Smooth muscle cell (in vitro differentiated cells): ENCODE data around the gene INTS2. TPM values are rescaled to one million over a fixed set of nuclear protein-coding genes. Genes with fewer than 3 reads are reported as not detected.

Source experiments
- DNase-seq: peaks from one replicate; lab custom pipeline; 2025; ENCODE audit not compliant: unreplicated experiment; lab: John Stamatoyannopoulos, UW
- H2AFZ ChIP-seq: fragments of 200-600 bp; sonication (generic); 2 replicates; pipeline ENCODE4 v1.6.0; 2016; ENCODE audit warnings: antibody characterized with exemption, low read depth, mild to moderate bottlenecking
- H3F3A ChIP-seq: fragments of 200-600 bp; sonication (generic); 2 replicates; pipeline ENCODE4 v1.6.0; 2017; ENCODE audit warnings: antibody characterized with exemption, low read depth
- H3K27ac ChIP-seq: fragments of 200-600 bp; sonication (generic); 2 replicates; pipeline ENCODE4 v1.5.1; 2016; ENCODE audit warnings: low read depth, mild to moderate bottlenecking
- H3K27me3 ChIP-seq: fragments of 200-600 bp; sonication (generic); 2 replicates; pipeline ENCODE4 v1.6.1; 2016; ENCODE audit warnings: low read depth, mild to moderate bottlenecking
- H3K36me3 ChIP-seq: fragments of 200-600 bp; sonication (generic); 2 replicates; pipeline ENCODE4 v1.5.1; 2016; ENCODE audit warnings: low read depth
- H3K4me1 ChIP-seq: fragments of 200-600 bp; sonication (generic); 2 replicates; pipeline ENCODE4 v1.5.1; 2016; ENCODE audit warnings: low read depth
- H3K4me2 ChIP-seq: fragments of 200-600 bp; sonication (generic); 2 replicates; pipeline ENCODE4 v1.6.0; 2016; ENCODE audit warnings: mild to moderate bottlenecking
- H3K4me3 ChIP-seq: fragments of 200-600 bp; sonication (generic); 2 replicates; pipeline ENCODE4 v1.5.1; 2016; ENCODE audit warnings: mild to moderate bottlenecking
- H3K79me2 ChIP-seq: fragments of 200-600 bp; sonication (generic); 2 replicates; pipeline ENCODE4 v1.6.0; 2016; ENCODE audit warnings: low read depth, mild to moderate bottlenecking
- H3K9ac ChIP-seq: fragments of 200-600 bp; sonication (generic); 2 replicates; pipeline ENCODE4 v1.6.0; 2016; ENCODE audit warnings: low read depth
- H3K9me3 ChIP-seq: fragments of 200-600 bp; sonication (generic); replicated peaks from 2 replicates; pipeline ENCODE4 v1.5.1; 2016; ENCODE audit warnings: low read depth
- H4K20me1 ChIP-seq: fragments of 200-600 bp; sonication (generic); 2 replicates; pipeline ENCODE4 v1.6.0; 2016; ENCODE audit warnings: low read depth
- CTCF ChIP-seq: fragments of 200-600 bp; sonication (generic); IDR thresholded peaks from 2 replicates; pipeline ENCODE4 v1.5.1; 2017; ENCODE audit warnings: borderline replicate concordance, mild to moderate bottlenecking, antibody characterized with exemption; ENCODE audit not compliant: insufficient read depth, poor library complexity, severe bottlenecking
- WGBS: methylation state at CpG from one replicate; pipeline ENCODE4 v1.1.7; 2016; ENCODE audit warnings: low lambda C conversion rate; 5-methylcytosine and 5-hydroxymethylcytosine counted together
- polyA plus RNA-seq: library from polyadenylated mRNA; unstranded; fragments of >200 nt; fragmentation: Nextera tagmentation; extraction: Ambion mirVana; gene quantifications from 2 replicates; pipeline ENCODE4 v1.2.1, GENCODE V29; 2016
- total RNA-seq: library from RNA; depleted of rRNA; stranded (reverse); fragments of >200 nt; gene quantifications from 2 replicates; pipeline ENCODE4 v1.2.3, GENCODE V29; 2014

Gene INTS2
- total and polyA plus RNA-seq, 2 experiments from 2014 or later: 3.9 to 15.5 TPM

- H3K27ac ChIP-seq: no peak overlapping the region
- TF ChIP-seq CTCF: no peak
- H3K9ac ChIP-seq: no peak overlapping the region
- H4K20me1 ChIP-seq: no peaks in the 10 kb centered on the region
- 96% methylated on average over 3 of the region's 3 CpGs for WGBS
- no peaks in the 10 kb centered on the region for H3K9me3 ChIP-seq
- H3K4me1 ChIP-seq: no peaks in the 10 kb centered on the region
- peaks cover 9% of the 10 kb centered on the region for H3K36me3 ChIP-seq
- no peak for DNase-seq
- H2AFZ ChIP-seq: no peak overlapping the region
- H3K79me2 ChIP-seq: no peaks in the 10 kb centered on the region
- H3K4me2 ChIP-seq: no peak overlapping the region
- H3K27me3 ChIP-seq: no peaks in the 10 kb centered on the region
- H3K4me3 ChIP-seq: no peak overlapping the region
- H3F3A ChIP-seq: no peaks in the 10 kb centered on the region
Observed at GRCh38 chr17:61884864-61885263, 42.9 kb downstream of the INTS2 start.

- no peak overlapping the region for H3K4me2 ChIP-seq
- no peaks in the 10 kb centered on the region for H3K4me1 ChIP-seq
- no peaks in the 10 kb centered on the region for H3K27me3 ChIP-seq
- no peak overlapping the region for H3K4me3 ChIP-seq
- H3F3A ChIP-seq: no peaks in the 10 kb centered on the region
- H3K27ac ChIP-seq: no peak overlapping the region
- no peaks in the 10 kb centered on the region for H3K79me2 ChIP-seq
- TF ChIP-seq CTCF: no peak
- no peaks in the 10 kb centered on the region for H4K20me1 ChIP-seq
- WGBS: 94% methylated on average over 4 of the region's 4 CpGs
- H2AFZ ChIP-seq: no peak overlapping the region
- DNase-seq: no peak
- H3K9ac ChIP-seq: no peak overlapping the region
- no peaks in the 10 kb centered on the region for H3K9me3 ChIP-seq
- H3K36me3 ChIP-seq: peaks cover 4% of the 10 kb centered on the region
Observed at GRCh38 chr17:61880589-61881102, 47.1 kb downstream of the INTS2 start.

- H3K4me3 ChIP-seq: no peak overlapping the region
- H3F3A ChIP-seq: no peaks in the 10 kb centered on the region
- H3K4me2 ChIP-seq: no peak overlapping the region
- no peaks in the 10 kb centered on the region for H3K27me3 ChIP-seq
- H3K4me1 ChIP-seq: no peaks in the 10 kb centered on the region
- no peak overlapping the region for H3K9ac ChIP-seq
- no peak overlapping the region for H2AFZ ChIP-seq
- H4K20me1 ChIP-seq: no peaks in the 10 kb centered on the region
- H3K36me3 ChIP-seq: peaks cover 4% of the 10 kb centered on the region
- 94% methylated on average over 3 of the region's 3 CpGs for WGBS
- no peaks in the 10 kb centered on the region for H3K9me3 ChIP-seq
- no peaks in the 10 kb centered on the region for H3K79me2 ChIP-seq
- no peak overlapping the region for H3K27ac ChIP-seq
- TF ChIP-seq CTCF: no peak
- no peak for DNase-seq
Observed at GRCh38 chr17:61878984-61879612, 48.7 kb downstream of the INTS2 start.

- H3F3A ChIP-seq: no peaks in the 10 kb centered on the region
- H3K9me3 ChIP-seq: no peaks in the 10 kb centered on the region
- no peaks in the 10 kb centered on the region for H3K27me3 ChIP-seq
- no peaks in the 10 kb centered on the region for H3K4me1 ChIP-seq
- H2AFZ ChIP-seq: no peak overlapping the region
- 79% methylated on average over 2 of the region's 2 CpGs for WGBS
- H3K36me3 ChIP-seq: peaks cover 4% of the 10 kb centered on the region
- H3K79me2 ChIP-seq: no peaks in the 10 kb centered on the region
- no peak overlapping the region for H3K4me3 ChIP-seq
- H4K20me1 ChIP-seq: no peaks in the 10 kb centered on the region
- no peak for TF ChIP-seq CTCF
- H3K9ac ChIP-seq: no peak overlapping the region
- no peak overlapping the region for H3K4me2 ChIP-seq
- DNase-seq: no peak
- no peak overlapping the region for H3K27ac ChIP-seq
Observed at GRCh38 chr17:61878520-61878919, 49.3 kb downstream of the INTS2 start.
